ENCODE data around the gene RNASEH2C.
"Not testable (repeated sequence)": the region's sequence is repeated elsewhere in the genome, so short reads cannot be mapped to it uniquely, and the experiment has no call there.

The RNASEH2C gene

DNA sequence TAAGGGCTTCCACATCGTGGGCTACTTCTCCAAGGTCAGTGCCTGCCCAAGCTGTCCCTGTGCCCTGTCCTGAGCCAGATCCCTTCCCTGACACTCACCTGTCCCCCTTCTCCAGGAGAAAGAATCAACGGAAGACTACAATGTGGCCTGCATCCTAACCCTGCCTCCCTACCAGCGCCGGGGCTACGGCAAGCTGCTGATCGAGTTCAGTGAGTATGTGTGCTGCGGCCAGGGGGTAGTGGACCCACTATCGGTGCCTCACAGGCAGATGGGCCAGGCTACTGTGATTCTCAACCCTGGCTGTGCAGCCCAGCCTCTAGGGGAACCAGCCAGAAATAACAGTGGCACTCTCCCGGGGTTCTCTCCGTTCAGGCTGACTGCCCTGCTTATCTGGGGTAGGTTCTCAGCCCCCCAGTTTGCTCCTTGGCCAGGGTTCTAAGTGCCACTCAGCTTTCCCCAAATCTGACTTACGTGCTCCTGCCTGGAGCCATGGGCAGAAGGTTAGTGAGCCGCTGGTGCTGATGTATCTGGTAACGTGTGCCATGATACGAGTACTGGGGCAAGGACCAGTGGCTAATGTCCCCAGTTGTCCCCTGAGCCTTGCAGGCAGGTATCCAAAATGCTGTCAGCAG, 3.7 kb downstream of the RNASEH2C start:
- DNase-seq = no peak

- no peak for DNase-seq
These were observed 4.3 kb downstream of the RNASEH2C start for GRCh38 chr11:65716302-65716701.

GRCh38 chr11:65714433-65714832, 6.2 kb downstream of the RNASEH2C start:
- DNase-seq = no peak

DNA sequence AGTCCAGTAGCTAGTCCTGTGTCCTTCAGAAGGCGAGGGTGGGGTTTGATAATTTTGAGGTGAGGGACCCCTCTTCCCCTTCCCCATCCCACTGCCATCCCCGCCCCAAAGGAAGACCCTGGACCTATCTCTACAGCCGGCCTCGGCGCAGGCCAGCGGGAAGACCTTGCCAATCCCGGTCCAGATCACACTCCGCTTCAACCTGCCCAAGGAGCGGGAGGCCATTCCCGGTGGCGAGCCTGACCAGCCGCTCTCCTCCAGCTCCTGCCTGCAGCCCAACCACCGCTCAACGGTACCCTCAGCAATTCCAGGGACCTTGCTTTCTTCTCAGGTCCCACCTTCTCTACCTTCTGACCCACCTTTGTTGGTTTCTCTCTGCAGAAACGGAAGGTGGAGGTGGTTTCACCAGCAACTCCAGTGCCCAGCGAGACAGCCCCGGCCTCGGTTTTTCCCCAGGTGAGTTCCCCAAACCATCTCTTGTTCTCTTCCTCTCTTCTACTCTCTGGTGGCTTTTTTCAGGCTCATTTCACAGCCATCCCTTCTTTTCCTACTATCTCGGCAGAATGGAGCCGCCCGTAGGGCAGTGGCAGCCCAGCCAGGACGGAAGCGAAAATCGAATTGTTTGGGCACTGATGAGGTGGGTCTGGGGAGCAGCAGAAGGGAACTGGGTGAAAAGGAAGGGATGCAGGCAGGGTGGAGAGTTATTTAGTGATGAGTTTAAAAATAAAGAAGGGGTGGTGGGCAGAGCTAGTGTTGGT, 7.2 kb downstream of the RNASEH2C start:
- DNase-seq = no peak

GRCh38 chr11:65712633-65713076, 7.9 kb downstream of the RNASEH2C start:
- no peak for DNase-seq

GRCh38 chr11:65711785-65712632, 8.6 kb downstream of the RNASEH2C start, which contains the start of gene KAT5:
Gene KAT5, plus strand, starts transcription at chr11:65712252. Its CDS starts 16 bp downstream, at chr11:65712268.
- DNase-seq = peak; percentile 97 to 98

DNA sequence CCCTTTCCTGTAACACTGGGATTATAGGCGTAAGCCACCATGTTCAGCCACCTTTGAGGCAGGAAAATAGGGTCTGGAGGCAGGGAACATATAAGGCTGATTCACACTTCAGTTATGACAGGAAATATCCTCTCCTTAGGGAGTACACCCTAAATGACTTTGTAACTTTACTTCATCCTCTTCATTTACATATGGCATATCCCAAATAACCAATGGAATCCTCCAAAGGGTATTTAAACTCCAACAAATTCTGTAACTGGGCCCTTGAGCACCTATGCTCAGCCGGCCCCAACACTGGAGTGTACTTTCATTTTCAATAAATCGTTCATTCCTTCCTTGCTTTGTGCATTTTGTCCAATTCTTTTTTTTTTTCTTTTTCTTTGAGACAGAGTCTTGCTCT, 10.2 kb downstream of the RNASEH2C start:
- DNase-seq = no peak

DNA sequence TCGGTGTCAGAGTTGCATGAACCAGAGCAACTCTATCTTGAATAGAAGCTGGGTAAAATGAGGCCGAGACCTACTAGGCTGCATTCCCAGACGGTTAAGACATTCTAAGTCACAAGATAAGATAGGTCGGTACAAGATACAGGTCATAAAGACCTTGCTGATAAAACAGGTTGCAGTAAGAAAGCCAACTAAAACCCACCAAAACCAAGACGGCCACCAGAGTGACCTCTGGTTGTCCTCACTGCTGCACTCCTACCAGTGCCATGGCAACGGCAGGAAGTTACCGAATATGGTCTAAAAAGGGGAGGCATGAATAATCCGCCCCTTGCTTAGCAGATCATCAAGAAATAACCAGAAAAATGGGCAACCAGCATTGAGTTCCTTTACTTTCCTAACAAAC, 10.9 kb downstream of the RNASEH2C start:
- no peak for DNase-seq

DNA sequence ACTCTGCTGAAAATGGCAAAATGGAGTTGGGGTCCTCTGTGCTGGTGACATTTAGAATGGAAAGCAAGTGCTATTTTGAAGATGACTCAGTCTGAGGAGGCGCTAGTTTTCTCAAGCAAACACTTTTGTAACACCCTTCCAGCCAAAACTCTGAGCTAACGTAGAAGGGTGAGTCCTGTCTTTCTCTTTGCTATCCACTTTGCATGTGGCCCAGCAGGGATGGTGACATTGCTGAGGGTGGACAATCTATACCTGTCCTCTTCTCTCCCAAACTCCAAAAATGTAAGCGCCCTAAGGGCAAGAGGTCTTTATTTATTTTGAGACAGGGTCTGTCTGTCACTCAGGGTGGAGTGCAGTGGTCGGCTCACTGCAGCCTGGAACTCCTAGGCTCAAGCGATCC, 12.1 kb downstream of the RNASEH2C start:
- no peak for DNase-seq

GRCh38 chr11:65707002-65707401, 13.6 kb downstream of the RNASEH2C start:
- DNase-seq = not testable (repeated sequence)

- DNase-seq = peak; percentile 83 to 86
These were observed 14.3 kb downstream of the RNASEH2C start for GRCh38 chr11:65706303-65706763.

DNA sequence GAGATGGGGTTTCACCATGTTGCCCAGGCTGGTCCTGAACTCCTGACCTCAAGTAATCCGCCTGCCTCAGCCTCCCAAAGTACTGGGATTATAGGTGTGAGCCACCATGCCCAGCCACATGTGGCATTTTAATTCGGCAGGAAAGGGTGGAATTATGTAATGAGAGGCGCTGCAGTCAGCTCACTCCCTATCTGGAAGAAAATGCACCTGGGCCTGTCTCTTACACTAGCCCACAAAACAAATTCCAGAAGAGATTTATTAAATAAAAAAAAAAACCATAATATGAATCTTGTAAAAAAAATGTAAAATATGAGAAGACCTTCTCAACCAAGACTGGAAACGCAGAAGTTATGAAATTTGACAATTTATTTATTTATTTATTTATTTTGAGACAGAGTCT, 16.8 kb downstream of the RNASEH2C start:
- no peak for DNase-seq

DNA sequence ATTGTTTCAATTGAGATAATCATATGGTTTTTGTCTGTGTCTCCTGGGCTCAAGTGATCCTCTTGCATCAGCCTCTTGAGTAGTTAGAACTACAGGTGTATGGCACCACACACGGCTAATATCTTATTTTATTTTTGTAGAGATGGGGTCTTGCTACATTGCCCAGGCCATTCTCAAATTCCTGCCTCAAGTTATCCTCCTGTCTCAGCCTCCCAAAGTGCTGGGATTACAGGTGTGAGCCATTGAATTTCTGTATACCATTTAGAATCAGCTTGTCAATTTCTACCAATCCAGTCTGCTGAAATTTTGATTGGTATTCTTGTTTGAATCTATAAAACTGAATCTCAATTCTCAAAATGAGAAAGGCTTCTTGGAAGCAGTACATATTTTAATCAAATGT, 18.9 kb downstream of the RNASEH2C start:
- DNase-seq = no peak

GRCh38 chr11:65700399-65700798, 20.2 kb downstream of the RNASEH2C start:
- no peak for DNase-seq

GRCh38 chr11:65699306-65699705, 21.3 kb downstream of the RNASEH2C start:
- no peak for DNase-seq

- DNase-seq = no peak
These were observed 22.4 kb downstream of the RNASEH2C start for GRCh38 chr11:65698205-65698604.

DNA sequence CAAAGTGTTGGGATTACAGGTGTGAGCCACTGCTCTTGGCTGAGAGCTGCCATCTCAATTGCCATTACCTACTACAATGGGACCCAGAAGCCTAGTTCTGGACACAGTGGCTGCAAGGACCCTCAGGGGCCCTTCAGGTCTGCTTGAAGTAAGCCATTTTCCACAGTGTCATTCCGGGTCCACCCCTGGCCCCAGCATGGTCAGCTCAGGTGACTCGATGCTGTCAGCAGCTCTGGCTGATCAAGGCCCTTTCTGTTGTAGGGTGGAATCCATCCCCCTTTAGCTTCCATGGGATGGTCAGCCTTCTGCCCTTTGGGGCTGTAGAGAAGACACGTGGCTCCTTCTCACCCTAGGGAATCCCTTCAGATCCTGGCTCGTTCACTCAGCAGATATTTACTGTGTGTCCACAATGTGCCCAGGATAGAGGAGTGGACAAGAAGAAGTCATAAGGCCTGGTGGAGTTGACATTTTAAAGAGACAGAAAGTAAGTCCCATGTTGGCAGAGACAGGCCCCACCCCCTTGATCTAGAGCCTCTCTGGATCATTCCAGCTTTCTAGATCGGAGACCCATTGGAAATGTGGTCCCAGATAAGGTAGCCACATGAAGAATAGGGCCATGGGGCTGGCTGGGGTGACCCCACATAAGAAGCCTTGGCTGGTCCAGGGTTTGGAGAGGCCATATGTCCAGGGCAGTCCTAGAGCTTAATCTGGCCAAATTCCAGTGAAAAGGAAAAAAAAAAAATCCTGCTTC, 23.6 kb downstream of the RNASEH2C start:
- no peak for DNase-seq

DNA sequence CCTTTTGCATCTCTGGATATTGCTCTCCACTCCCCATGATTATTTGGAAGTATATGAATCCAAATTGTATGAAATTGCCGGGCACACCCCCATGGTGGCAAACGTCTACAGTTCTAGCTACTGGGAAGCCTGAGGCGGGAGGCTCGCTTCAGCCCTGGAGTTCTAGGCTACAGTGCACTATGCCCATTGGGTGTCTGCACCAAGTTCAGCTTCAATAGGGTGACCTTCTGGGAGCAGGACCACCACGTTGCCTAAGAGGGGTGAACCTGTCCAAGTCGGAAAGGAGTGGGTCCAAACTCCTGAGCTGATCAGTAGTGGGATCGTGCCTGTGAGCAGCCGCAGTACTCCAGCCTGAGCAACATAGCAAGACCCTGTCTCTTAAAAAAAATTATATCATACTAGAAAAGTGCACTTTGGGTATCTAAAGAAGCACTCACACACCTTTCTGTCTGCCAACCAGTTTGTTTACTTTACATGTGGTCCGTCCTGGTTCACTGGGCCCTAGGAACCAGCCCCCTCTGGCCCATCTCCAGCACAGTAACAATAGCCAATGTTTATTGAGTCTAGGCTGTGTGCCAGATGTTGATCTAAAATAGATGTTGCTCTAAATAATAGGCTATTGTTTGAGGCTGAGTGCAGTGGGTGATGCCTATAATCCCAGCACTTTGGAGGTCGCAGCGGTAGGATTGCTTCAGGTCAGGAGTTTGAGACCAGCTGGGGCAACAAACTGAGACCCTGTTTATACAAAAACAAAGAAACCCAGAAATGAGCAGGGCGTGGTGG, 24.9 kb downstream of the RNASEH2C start:
- no peak for DNase-seq

DNA sequence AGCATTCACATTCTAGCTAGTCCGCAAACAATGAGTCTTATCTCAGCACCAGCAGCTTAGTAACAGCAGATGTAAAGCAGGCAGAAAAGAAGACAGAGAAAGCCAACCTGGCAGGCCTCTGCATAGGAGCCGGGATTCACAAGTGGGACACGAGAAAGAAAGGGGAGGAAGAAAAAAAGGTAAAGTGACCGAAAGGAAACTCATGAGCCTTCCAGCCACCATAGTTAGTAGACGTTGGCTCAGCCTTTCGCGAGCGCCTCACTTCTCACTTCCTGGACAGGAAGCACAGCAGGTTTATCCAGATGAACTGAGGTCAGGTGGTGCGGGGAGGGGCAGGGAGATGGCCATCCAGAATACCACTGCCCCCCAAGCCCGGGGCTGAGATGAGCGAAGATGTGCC, 28.2 kb downstream of the RNASEH2C start:
- DNase-seq = no peak

DNA sequence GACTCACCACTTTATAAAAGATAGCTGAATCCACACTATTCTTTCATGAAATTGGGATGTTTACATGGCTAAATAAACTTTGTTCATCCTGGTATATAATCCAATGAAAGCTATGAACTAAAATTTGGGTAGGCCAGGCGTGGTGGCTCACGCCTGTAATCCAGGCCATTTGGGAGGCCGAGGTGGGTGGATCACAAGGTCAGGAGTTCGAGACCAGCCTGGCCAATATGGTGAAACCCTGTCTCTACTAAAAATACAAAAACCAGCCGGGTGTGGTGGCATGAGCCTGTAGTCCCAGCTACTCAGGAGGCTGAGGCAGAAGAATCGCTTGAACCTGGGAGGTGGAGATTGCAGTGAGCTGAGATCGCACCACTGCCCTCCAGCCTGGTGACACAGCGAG, 28.8 kb downstream of the RNASEH2C start:
- not testable (repeated sequence) for DNase-seq

DNA sequence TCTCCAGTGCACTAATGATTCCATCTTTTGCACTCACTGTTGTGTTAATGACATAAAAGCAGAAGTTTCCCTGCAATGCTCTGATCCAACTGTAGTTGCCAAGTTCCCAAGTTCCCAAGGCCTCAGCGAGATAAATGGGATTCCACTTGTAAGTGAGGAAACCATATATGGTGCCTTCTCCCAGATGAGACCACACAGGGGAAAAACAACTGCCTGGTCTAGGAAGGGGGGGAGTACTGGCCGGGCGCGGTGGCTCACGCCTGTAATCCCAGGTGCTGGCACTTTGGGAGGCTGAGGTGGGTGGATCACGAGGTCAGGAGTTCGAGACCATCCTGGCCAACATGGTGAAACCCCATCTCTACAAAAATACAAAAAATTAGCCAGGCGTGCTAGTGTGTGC, 34.6 kb downstream of the RNASEH2C start:
- DNase-seq = no peak

DNA sequence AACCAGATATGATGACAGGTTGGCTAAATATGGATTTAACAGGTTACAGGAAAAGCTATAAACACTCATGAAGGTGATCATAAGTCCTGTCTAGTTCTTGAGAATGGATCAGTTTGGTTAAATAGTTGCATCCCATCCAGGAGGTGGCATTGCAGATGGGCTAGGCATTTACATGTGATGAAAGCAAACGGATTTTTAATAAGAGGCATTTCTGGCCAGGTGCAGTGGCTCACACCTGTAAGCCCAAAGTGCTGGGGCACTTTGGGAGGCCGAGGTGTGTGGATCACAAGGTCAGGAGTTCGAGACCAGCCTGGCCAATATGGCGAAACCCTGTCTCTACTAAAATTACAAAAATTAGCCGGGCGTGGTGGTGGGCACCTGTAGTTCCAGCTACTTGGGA, 37.1 kb downstream of the RNASEH2C start:
- DNase-seq = not testable (repeated sequence)

Data from CD4-positive, alpha-beta T cell treated with Interleukin-1 beta for 1 hour (primary cell).